ENCODE measurements around the gene AKAP12.

The AKAP12 gene

DNA sequence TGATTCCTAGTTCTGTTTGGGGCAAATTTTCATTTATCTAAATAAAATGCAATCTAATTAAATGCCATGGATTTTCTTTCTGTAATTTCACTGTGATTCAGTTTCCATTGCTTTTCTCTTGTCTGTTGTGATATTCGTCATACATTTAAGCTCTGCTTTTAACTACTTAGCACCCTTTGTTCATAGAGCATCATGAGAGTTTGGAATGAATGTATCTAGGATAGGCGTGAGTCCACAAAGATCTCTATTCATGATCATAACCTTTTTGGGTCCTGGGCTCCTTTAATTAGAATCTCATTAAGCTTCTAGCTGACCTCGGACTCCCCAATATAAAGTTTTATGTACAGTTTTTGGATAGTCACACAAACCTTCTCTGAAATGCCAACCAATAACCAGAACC is 118.7 kb downstream of the AKAP12 start:
- Histone ChIP-seq H3K4me3 (IDR thresholded peaks at IDR 0.05; ENCODE audit: insufficient read depth, low read depth, low read length) (no peak overlapping the region), H2AFZ (ENCODE audit: low read depth) (no peak overlapping the region), H3K4me1 (ENCODE audit: low read depth, poor library complexity, severe bottlenecking) (no peaks in the 10 kb centered on the region), H4K20me1 (ENCODE audit: insufficient read depth) (no peaks in the 10 kb centered on the region), H3K9ac (no peak overlapping the region), H3K27me3 (ENCODE audit: insufficient read depth, low read depth) (no peaks in the 10 kb centered on the region), H3K4me2 (no peak overlapping the region), H3K27ac (no peak overlapping the region), H3K79me2 (ENCODE audit: insufficient read depth, low read depth) (no peaks in the 10 kb centered on the region), H3K36me3 (ENCODE audit: insufficient read depth) (no peaks in the 10 kb centered on the region)
- TF ChIP-seq, protein P1, sequence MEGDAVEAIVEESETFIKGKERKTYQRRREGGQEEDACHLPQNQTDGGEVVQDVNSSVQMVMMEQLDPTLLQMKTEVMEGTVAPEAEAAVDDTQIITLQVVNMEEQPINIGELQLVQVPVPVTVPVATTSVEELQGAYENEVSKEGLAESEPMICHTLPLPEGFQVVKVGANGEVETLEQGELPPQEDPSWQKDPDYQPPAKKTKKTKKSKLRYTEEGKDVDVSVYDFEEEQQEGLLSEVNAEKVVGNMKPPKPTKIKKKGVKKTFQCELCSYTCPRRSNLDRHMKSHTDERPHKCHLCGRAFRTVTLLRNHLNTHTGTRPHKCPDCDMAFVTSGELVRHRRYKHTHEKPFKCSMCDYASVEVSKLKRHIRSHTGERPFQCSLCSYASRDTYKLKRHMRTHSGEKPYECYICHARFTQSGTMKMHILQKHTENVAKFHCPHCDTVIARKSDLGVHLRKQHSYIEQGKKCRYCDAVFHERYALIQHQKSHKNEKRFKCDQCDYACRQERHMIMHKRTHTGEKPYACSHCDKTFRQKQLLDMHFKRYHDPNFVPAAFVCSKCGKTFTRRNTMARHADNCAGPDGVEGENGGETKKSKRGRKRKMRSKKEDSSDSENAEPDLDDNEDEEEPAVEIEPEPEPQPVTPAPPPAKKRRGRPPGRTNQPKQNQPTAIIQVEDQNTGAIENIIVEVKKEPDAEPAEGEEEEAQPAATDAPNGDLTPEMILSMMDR (conservative IDR thresholded peaks at IDR 0.05; ENCODE audit: low read depth, low read length), result no peak

DNA sequence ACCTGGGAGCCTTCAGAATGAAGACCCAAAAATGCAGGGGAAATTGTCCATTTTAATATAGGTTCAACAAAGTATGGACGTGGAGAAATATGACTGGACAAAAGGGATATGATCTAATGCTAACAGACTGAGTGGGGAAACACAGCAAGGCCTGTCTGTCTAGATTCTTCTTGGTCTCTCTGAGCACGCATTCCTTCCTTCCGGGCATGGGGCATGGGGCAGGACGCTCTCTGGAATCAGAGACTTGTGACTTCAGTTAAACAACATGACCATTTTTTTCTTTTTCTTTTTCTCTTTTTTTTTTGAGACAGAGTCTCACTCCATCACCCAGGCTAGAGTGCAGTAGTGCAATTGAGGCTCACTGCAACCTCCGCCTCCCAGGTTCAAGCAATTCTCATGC is 119.7 kb downstream of the AKAP12 start:
- Histone ChIP-seq H3K4me2 (no peak overlapping the region), H3K79me2 (ENCODE audit: insufficient read depth, low read depth) (no peaks in the 10 kb centered on the region), H3K27me3 (ENCODE audit: insufficient read depth, low read depth) (no peaks in the 10 kb centered on the region)

DNA sequence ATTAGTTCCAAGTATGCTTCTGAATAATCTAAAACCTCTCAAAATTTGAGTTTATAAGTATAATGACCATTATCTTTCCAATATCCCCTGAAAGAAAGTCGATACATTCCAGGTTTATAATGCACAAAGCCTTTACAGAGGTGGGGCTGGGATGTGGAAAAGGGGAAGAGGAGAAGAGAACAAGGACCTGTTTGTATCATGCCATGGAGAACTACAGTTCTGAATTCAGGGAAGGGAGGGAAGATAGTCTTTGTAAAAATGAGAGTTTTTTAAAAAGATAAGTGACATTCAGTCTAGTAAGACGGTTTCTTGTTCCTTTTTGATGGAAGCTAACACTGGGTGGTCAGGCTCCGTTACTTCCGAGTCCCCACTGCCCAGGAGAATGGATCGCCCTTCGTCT is 125.5 kb downstream of the AKAP12 start:
- H3K79me2 ChIP-seq (ENCODE audit: insufficient read depth, low read depth), result no peaks in the 10 kb centered on the region
- no peaks in the 10 kb centered on the region for H3K27me3 ChIP-seq (ENCODE audit: insufficient read depth, low read depth)
- no peaks in the 10 kb centered on the region for H3K4me1 ChIP-seq (ENCODE audit: low read depth, poor library complexity, severe bottlenecking)
- no peak overlapping the region for H3K9ac ChIP-seq
- no peaks in the 10 kb centered on the region for H4K20me1 ChIP-seq (ENCODE audit: insufficient read depth)
- TF ChIP-seq, protein P1 (conservative IDR thresholded peaks at IDR 0.05; ENCODE audit: low read depth, low read length), result no peak
- no peak overlapping the region for H2AFZ ChIP-seq (ENCODE audit: low read depth)
- no peak overlapping the region for H3K4me3 ChIP-seq (IDR thresholded peaks at IDR 0.05; ENCODE audit: insufficient read depth, low read depth, low read length)
- H3K4me2 ChIP-seq, result no peak overlapping the region
- peaks cover 7% of the 10 kb centered on the region; the same call in 1 of the 2 replicates for H3K36me3 ChIP-seq (ENCODE audit: insufficient read depth)
- H3K27ac ChIP-seq, result no peak overlapping the region

More for the DNA sequence above, 119.7 kb downstream of the AKAP12 start:
- Histone ChIP-seq H2AFZ (ENCODE audit: low read depth) (no peak overlapping the region), H3K4me3 (IDR thresholded peaks at IDR 0.05; ENCODE audit: insufficient read depth, low read depth, low read length) (no peak overlapping the region), H3K9ac (no peak overlapping the region), H3K4me1 (ENCODE audit: low read depth, poor library complexity, severe bottlenecking) (no peaks in the 10 kb centered on the region), H3K36me3 (ENCODE audit: insufficient read depth) (no peaks in the 10 kb centered on the region), H3K27ac (no peak overlapping the region), H4K20me1 (ENCODE audit: insufficient read depth) (no peaks in the 10 kb centered on the region)
- TF ChIP-seq, protein P1 (conservative IDR thresholded peaks at IDR 0.05; ENCODE audit: low read depth, low read length), result no peak

DNA sequence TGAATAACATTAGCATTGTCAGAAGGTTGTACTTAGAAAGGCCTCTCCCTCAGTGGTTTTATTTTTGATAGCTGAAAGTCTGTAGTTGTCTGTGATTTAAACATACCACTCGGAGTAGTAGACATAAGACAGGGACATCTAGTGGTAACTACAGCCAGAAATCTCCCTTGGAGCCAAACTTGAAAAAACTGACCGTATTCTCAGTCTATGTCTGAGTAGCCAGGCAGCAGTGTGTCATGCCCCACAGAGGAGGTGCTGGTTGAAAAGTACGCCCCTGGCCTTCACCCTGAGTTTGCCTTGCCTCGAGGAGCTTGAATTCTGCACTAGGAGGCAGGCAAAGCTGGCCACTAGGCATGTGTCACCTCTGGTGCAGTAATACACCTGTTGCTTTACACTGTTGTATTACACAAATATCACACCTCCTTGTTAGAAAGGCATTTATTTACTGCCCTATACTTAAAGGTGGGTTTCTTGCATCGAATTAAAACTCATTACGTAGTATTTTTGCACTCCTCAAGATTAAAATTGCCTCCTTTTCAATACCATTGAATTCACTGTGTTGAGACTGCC is 130.8 kb downstream of the AKAP12 start:
- peaks cover 7% of the 10 kb centered on the region; the same call in 1 of the 2 replicates for H3K36me3 ChIP-seq (ENCODE audit: insufficient read depth)
- H3K27ac ChIP-seq, result no peak overlapping the region
- TF ChIP-seq, protein P1 (conservative IDR thresholded peaks at IDR 0.05; ENCODE audit: low read depth, low read length), result no peak
- H3K79me2 ChIP-seq (ENCODE audit: insufficient read depth, low read depth), result peaks cover 24% of the 10 kb centered on the region
- no peak overlapping the region for H3K9ac ChIP-seq
- H2AFZ ChIP-seq (ENCODE audit: low read depth), result no peak overlapping the region
- H4K20me1 ChIP-seq (ENCODE audit: insufficient read depth), result no peaks in the 10 kb centered on the region
- no peak overlapping the region for H3K4me3 ChIP-seq (IDR thresholded peaks at IDR 0.05; ENCODE audit: insufficient read depth, low read depth, low read length)
- H3K4me1 ChIP-seq (ENCODE audit: low read depth, poor library complexity, severe bottlenecking), result peaks cover 8% of the 10 kb centered on the region
- no peaks in the 10 kb centered on the region for H3K27me3 ChIP-seq (ENCODE audit: insufficient read depth, low read depth)
- no peak overlapping the region for H3K4me2 ChIP-seq
